Activated CD8-positive, alpha-beta T cell treated with anti-CD3 and anti-CD28 coated beads for 36 hours (primary cell): ENCODE data around the gene NME3. TPM values are rescaled to one million over a fixed set of nuclear protein-coding genes. Genes with fewer than 3 reads are reported as not detected.

Source experiments
- ATAC-seq: fragments of 200-7000 bp; cut with Tn5 transposase; one replicate; pipeline ENCODE4 v1.10.0; 2021; ENCODE audit warnings: mild to moderate bottlenecking, moderate library complexity
- CTCF ChIA-PET: fragments of 350-600 bp; sonication (Branson Sonifier 250); formaldehyde crosslinking; loops from one replicate; lab custom pipeline; 2021; ENCODE audit warnings: antibody characterized with exemption; lab: Charles Lee
- POLR2A ChIA-PET: fragments of 350-600 bp; sonication (Branson Sonifier 250); formaldehyde crosslinking; loops from one replicate; lab custom pipeline; 2021; ENCODE audit warnings: antibody characterized with exemption; lab: Charles Lee
- DNase-seq: peaks from one replicate; pipeline ENCODE4 v3.0.0-alpha.2; 2020
- H3K27ac Mint-ChIP-seq: one replicate; pipeline ENCODE4 v1.8.0; 2021; ENCODE audit warnings: mild to moderate bottlenecking, mixed read lengths
- H3K27me3 Mint-ChIP-seq: one replicate; pipeline ENCODE4 v1.8.0; 2021; ENCODE audit warnings: mixed read lengths
- H3K36me3 Mint-ChIP-seq: one replicate; pipeline ENCODE4 v1.8.0; 2021; ENCODE audit warnings: low read depth, mixed read lengths
- H3K4me1 Mint-ChIP-seq: one replicate; pipeline ENCODE4 v1.8.0; 2021; ENCODE audit warnings: low read depth, mixed read lengths
- H3K4me3 Mint-ChIP-seq: one replicate; pipeline ENCODE4 v1.8.0; 2021; ENCODE audit warnings: mild to moderate bottlenecking, moderate library complexity, mixed read lengths
- H3K9me3 Mint-ChIP-seq: one replicate; pipeline ENCODE4 v1.8.0; 2021; ENCODE audit warnings: mixed read lengths
- intact Hi-C: fragments of 100-400 bp; cut with micrococcal nuclease; formaldehyde crosslinking; loops from one replicate; pipeline ENCODE4 v1.10.0; 2022
- total RNA-seq, 2 experiments: library from RNA; stranded (reverse); gene quantifications; one replicate each; pipeline ENCODE4 v1.2.3, GENCODE V29; 2021
- TF ChIP-seq, protein P1 (sequence below): fragments of 200-600 bp; IDR thresholded peaks from one replicate; pipeline ENCODE4 v1.8.0; 2022; ENCODE audit warnings: antibody characterized with exemption, mild to moderate bottlenecking

NME3 gene
- total RNA-seq, 2 experiments from 2014 or later: 37.8 to 39.6 TPM

DNA sequence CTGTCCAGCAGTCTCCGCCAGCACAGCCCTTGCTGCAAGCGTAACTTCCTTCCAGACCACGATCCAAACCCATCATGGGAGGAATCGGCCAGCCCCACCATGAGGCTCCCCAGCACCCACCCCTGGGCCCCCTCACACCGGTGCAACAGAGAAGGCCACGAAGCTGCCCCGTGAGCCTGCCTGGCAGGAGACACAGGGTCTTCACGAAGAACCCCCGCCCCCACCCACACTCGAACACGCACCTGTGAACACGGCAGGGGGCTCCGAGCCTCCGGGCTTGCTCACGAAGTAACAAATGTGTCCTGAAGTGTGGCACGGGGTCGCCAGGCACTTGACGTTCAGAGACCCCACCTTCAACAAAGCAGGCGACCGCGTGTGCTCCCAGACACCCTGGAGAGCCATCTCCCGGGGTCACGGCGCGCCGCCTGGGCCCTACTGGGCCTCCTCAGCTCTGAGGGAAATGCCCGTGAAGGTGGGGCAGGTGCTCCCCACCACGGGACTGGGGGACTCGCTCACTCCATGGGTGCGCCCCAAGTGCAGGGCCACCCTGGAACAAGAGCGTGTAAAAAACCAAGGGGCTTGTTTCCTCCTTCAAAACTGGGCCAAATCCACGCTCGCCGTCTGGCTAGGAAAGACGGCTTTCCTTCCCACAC lies 47.7 kb upstream of the NME3 start:
- Mint-ChIP-seq H3K27me3 (no peaks in the 10 kb centered on the region), H3K4me3 (no peak overlapping the region), H3K36me3 (peaks cover 12% of the 10 kb centered on the region), H3K9me3 (no peaks in the 10 kb centered on the region), H3K27ac (no peak overlapping the region), H3K4me1 (peaks cover 3% of the 10 kb centered on the region)
- TF ChIP-seq, protein P1, sequence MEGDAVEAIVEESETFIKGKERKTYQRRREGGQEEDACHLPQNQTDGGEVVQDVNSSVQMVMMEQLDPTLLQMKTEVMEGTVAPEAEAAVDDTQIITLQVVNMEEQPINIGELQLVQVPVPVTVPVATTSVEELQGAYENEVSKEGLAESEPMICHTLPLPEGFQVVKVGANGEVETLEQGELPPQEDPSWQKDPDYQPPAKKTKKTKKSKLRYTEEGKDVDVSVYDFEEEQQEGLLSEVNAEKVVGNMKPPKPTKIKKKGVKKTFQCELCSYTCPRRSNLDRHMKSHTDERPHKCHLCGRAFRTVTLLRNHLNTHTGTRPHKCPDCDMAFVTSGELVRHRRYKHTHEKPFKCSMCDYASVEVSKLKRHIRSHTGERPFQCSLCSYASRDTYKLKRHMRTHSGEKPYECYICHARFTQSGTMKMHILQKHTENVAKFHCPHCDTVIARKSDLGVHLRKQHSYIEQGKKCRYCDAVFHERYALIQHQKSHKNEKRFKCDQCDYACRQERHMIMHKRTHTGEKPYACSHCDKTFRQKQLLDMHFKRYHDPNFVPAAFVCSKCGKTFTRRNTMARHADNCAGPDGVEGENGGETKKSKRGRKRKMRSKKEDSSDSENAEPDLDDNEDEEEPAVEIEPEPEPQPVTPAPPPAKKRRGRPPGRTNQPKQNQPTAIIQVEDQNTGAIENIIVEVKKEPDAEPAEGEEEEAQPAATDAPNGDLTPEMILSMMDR: no peak
- ATAC-seq (no peak), DNase-seq (no peak)
- intact Hi-C loops: no loop called here
- ChIA-PET POLR2A (no interaction called here), CTCF (no interaction called here)

DNA sequence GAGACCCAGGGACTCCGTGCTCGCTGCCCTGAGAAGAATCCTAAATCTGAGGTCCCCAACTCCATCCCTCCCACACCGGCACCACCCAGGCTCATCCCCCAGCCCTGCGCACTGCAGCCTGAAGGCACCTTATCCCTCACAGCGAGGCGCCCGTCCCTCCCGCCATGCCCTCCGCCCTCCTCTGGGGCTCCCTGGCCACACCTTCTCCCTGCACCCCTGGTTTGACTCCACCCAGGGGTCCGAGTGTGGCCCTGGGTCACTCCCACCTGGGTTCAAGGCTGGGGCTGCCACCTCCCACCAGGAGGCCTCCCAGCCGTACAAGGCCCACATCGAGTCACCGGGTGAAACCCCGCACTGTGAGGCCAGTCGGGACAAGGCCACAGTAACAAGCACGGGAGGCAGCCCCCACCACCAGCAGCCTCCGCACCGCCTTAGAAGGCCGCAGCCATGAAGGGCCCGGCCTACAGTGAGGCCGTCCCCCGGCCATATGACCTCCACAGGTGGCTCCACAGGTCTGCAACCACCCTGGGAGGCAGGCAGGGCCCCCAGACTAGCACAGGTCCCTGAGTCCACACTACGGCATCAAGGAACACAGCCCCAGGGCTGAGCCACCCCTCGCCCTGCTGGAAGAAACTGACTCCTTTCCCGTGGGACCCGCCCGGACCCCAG lies 47.0 kb upstream of the NME3 start:
- H3K27ac Mint-ChIP-seq: no peak overlapping the region
- ChIA-PET POLR2A (no interaction called here), CTCF (no interaction called here)
- H3K4me1 Mint-ChIP-seq: peaks cover 4% of the 10 kb centered on the region
- H3K27me3 Mint-ChIP-seq: no peaks in the 10 kb centered on the region
- intact Hi-C loops: no loop called here
- ATAC-seq (no peak), DNase-seq (no peak)
- H3K9me3 Mint-ChIP-seq: no peaks in the 10 kb centered on the region
- TF ChIP-seq, protein P1: no peak
- no peak overlapping the region for H3K4me3 Mint-ChIP-seq
- peaks cover 16% of the 10 kb centered on the region for H3K36me3 Mint-ChIP-seq

DNA sequence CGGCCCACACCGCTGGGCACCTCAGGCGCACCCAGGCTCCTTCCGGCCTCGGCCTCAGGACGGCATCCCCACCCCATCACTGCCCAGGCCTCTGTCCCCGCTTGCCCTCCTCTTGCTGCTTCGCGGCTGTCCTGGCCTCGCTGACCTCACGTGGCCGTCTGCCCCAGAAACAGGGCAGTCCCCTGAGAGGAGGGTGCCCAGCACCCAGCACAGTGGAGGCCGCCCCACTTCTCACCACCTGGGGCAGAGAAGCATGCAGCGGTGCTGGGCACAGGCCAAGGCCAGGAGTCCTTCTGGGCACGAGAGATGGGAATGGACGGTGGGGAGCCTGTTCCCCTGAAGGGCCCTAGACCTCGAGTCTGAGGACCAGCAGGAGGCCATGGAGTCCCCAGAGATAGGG lies 46.4 kb upstream of the NME3 start:
- peaks cover 17% of the 10 kb centered on the region for H3K36me3 Mint-ChIP-seq
- ATAC-seq: no peak

GRCh38 chr16:1817276-1817589 lies 45.9 kb upstream of the NME3 start:
- Mint-ChIP-seq H3K4me1 (peaks cover 13% of the 10 kb centered on the region), H3K27me3 (no peaks in the 10 kb centered on the region), H3K27ac (no peak overlapping the region), H3K9me3 (no peaks in the 10 kb centered on the region), H3K4me3 (no peak overlapping the region), H3K36me3 (peaks cover 17% of the 10 kb centered on the region)
- TF ChIP-seq, protein P1: no peak
- DNase-seq: no peak
- ATAC-seq: no peak
- CTCF ChIA-PET: no interaction called here
- intact Hi-C loops: no loop called here
- POLR2A ChIA-PET: no interaction called here

More for the DNA sequence above, 46.4 kb upstream of the NME3 start:
- intact Hi-C loops: no loop called here
- no peaks in the 10 kb centered on the region for H3K27me3 Mint-ChIP-seq
- H3K4me1 Mint-ChIP-seq: peaks cover 10% of the 10 kb centered on the region
- ChIA-PET POLR2A (no interaction called here), CTCF (no interaction called here)
- no peak overlapping the region for H3K27ac Mint-ChIP-seq
- TF ChIP-seq, protein P1: no peak
- H3K9me3 Mint-ChIP-seq: no peaks in the 10 kb centered on the region
- no peak overlapping the region for H3K4me3 Mint-ChIP-seq
- no peak for DNase-seq

GRCh38 chr16:1816396-1817275 lies 45.3 kb upstream of the NME3 start:
- intact Hi-C loops: no loop called here
- TF ChIP-seq, protein P1: no peak
- peaks cover 17% of the 10 kb centered on the region for H3K36me3 Mint-ChIP-seq
- peaks cover 13% of the 10 kb centered on the region for H3K4me1 Mint-ChIP-seq
- no peaks in the 10 kb centered on the region for H3K27me3 Mint-ChIP-seq
- H3K9me3 Mint-ChIP-seq: no peaks in the 10 kb centered on the region
- CTCF ChIA-PET: no interaction called here
- DNase-seq (no peak), ATAC-seq (no peak)
- POLR2A ChIA-PET: no interaction called here
- H3K4me3 Mint-ChIP-seq: no peak overlapping the region
- H3K27ac Mint-ChIP-seq: no peak overlapping the region
